K562 (cell line): Measurements from ENCODE around the gene SLC10A3. TPM values are rescaled to one million over a fixed set of nuclear protein-coding genes. Genes with fewer than 3 reads are reported as not detected.

Experiments
- GTF2B ChIP-seq: IDR thresholded peaks from 2 replicates; pipeline ENCODE4 v1.6.1; 2011; ENCODE audit not compliant: insufficient read length; ENCODE audit errors: extremely low read depth
- HMGN3 ChIP-seq: IDR thresholded peaks from 2 replicates; pipeline ENCODE4 v1.6.1; 2011; ENCODE audit warnings: borderline replicate concordance, low read depth, mild to moderate bottlenecking, mixed read lengths, low read length; ENCODE audit not compliant: insufficient read length; ENCODE audit errors: extremely low read depth
- MYC ChIP-seq, 2 experiments: fragments of 250-450 bp in 1 of 2; sonication (Bioruptor Pico) in 1 of 2; IDR thresholded peaks; 2 replicates each; pipeline versions ENCODE4 v1.5.1 to v1.6.1; 2012 to 2021; ENCODE audit warnings: low read depth in 2 of 2, borderline replicate concordance in 1 of 2, improper control_type of control experiment in 1 of 2, low read length in 1 of 2, mild to moderate bottlenecking in 1 of 2, moderate library complexity in 1 of 2
- PHF21A ChIP-seq: fragments of 450-650 bp; IDR thresholded peaks from 2 replicates; pipeline ENCODE4 v1.6.1; 2017; ENCODE audit warnings: low read depth, borderline replicate concordance
- RB1 ChIP-seq: fragments of 450-650 bp; IDR thresholded peaks from 2 replicates; pipeline ENCODE4 v1.6.1; 2017; ENCODE audit warnings: low read depth, mild to moderate bottlenecking
- RBM14 ChIP-seq: fragments of 200-400 bp; formaldehyde crosslinking; IDR thresholded peaks from 2 replicates; pipeline ENCODE4 v1.6.1; 2018; ENCODE audit warnings: low read depth, mild to moderate bottlenecking, low read length, moderate library complexity, borderline replicate concordance; ENCODE audit not compliant: insufficient read depth
- RBM25 ChIP-seq: fragments of 200-400 bp; formaldehyde crosslinking; IDR thresholded peaks from 2 replicates; pipeline ENCODE4 v1.6.1; 2018; ENCODE audit warnings: low read length, low read depth, moderate library complexity; ENCODE audit not compliant: severe bottlenecking
- SAFB ChIP-seq: fragments of 200-400 bp; formaldehyde crosslinking; IDR thresholded peaks from 2 replicates; pipeline ENCODE4 v1.6.1; 2017; ENCODE audit warnings: low read depth, low read length, borderline replicate concordance
- STAT6 ChIP-seq: sonication (generic); formaldehyde crosslinking; IDR thresholded peaks from 2 replicates; pipeline ENCODE4 v1.8.1; 2023; ENCODE audit warnings: mild to moderate bottlenecking, missing genetic modification reagents
- ZNF124 ChIP-seq: sonication (generic); formaldehyde crosslinking; IDR thresholded peaks from 2 replicates; pipeline ENCODE4 v1.8.1; 2022; ENCODE audit warnings: missing genetic modification reagents
- ZNF592 ChIP-seq: fragments of 450-650 bp; IDR thresholded peaks from 2 replicates; pipeline ENCODE4 v1.6.1; 2017; ENCODE audit warnings: antibody characterized with exemption, mild to moderate bottlenecking
- polyA plus RNA-seq, 8 experiments: library from polyadenylated mRNA; depleted of rRNA in 4 of 8; stranded (reverse) in 5 of 8; unstranded in 3 of 8; fragments of >200 nt; fragmentation: Nextera tagmentation in 2 of 8; fragmentation: Illumina TruSeq in 1 of 8; extraction: Ambion mirVana in 2 of 8; extraction: Trizol in 1 of 8; gene quantifications; 2 replicates each; pipeline versions ENCODE4 v1.2.1 to v1.2.3, GENCODE V29; 2011 to 2014; ENCODE audit warnings: inconsistent platforms in 1 of 8, missing spikeins in 1 of 8
- total RNA-seq, 7 experiments: library from RNA; depleted of rRNA in 6 of 7; stranded (reverse); fragments of >200 nt in 6 of 7; fragmentation: Illumina TruSeq in 2 of 7; extraction: Trizol in 2 of 7; gene quantifications; 2 replicates each; pipeline versions ENCODE4 v1.2.1 to v1.2.3, GENCODE V29; 2011 to 2021; ENCODE audit warnings: low replicate concordance in 1 of 7

The SLC10A3 gene
- total and polyA plus RNA-seq, 9 of the 15 experiments (the other 6 are each of a cell fraction or from before 2014, with no cell fraction given), result 5.2 to 30.6 (median 16.7) TPM

- peak; percentile 44; the same call in 1 of the 2 replicates for TF ChIP-seq MYC (IDR thresholded peaks at IDR 0.05; ENCODE audit: low read depth, low read length)
- TF ChIP-seq MYC (CRISPR knock-in tag; IDR thresholded peaks at IDR 0.05; ENCODE audit: borderline replicate concordance, low read depth), result no peak
- TF ChIP-seq GTF2B, result no peak
- TF ChIP-seq PHF21A, result no peak
- no peak for TF ChIP-seq RBM25
- TF ChIP-seq SAFB, result no peak
- TF ChIP-seq STAT6 (CRISPR knock-in tag), result no peak
- TF ChIP-seq RB1, result peak; percentile 79; the same call in 1 of the 2 replicates
- no peak for TF ChIP-seq RBM14
- TF ChIP-seq ZNF124, result no peak
- peak; percentile 21 for TF ChIP-seq HMGN3
- peak; percentile 64 for TF ChIP-seq ZNF592
These were observed 46.3 kb downstream of the SLC10A3 start, which contains the start of gene FAM50A (continued) for GRCh38 chrX:154443992-154444754.
